Cerebellar cortex (tissue), 1 donor: Measurements from ENCODE around the gene ZNF438.

Experiments used
- DNase-seq: peaks from one replicate; pipeline ENCODE4 v3.0.0-alpha.2; 2015; ENCODE audit warnings: low spot score

The ZNF438 gene

DNA sequence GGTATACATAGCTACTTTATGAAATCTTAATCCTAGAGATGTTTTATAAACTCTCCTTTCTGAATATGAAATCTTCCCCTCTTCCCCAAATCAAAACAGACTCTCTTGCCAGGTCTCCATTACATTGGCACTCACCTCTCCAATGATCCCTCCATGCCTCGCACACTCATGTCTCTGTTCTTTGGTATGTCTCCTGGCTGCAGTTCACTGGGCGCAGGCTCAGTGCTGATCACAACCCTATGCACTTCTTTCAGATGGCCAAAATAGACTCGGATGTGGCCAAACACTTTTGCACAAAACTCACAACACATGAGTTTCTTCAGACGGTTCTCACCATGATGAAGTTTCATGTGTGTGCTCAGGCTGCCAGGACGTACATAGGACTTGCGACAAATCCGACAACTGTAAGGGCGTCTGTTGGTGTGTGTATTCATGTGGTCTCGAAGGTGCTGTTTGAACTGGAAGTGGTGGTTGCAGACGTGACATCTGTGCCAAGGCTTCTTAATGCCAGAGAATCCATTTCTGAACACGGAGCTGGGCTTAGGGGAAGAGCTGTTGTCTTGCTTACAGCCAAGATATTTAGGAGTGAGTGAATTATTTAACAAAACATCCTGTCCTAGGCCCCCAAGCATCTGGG, 183.2 kb downstream of the ZNF438 start:
- no peak for DNase-seq

DNA sequence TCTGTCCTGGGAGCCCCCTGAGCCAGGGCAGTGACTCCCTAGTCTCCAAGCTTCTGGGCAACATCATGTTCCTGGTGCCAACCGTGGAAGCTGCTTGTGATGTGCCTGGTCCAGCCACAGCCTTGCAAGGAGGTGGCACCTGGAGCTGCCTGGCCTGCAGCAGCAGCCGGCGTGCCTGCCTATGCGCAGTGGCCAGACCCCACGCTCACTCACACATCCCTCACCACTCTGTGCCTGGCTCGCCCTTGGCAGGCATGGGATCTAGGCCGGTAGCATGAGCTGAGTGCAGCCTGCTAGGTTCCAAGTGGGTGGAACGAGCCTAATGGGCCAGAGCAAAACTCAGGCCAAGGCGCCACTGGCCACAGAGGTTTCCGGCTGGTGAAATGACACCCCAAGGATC, 184.0 kb downstream of the ZNF438 start:
- no peak for DNase-seq

DNA sequence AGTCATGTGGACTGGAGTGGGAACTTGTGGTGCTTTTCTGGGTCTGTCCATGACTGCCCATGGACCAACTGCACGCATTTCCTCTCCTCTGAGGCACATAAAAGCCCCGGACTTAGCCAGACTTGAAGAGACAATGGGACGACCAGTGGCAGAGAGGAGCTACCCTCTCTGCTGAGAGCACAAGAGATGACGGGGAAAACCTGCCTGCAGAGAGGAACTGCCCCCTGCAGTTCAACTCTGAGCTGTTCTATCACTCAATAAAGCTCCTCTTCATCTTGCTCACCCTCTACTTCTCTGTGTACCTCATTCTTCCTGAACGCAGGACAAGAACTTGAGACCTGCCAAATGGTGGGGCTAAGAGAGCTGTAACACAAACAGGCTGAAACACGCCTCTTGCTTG, 184.5 kb downstream of the ZNF438 start:
- no peak for DNase-seq

DNA sequence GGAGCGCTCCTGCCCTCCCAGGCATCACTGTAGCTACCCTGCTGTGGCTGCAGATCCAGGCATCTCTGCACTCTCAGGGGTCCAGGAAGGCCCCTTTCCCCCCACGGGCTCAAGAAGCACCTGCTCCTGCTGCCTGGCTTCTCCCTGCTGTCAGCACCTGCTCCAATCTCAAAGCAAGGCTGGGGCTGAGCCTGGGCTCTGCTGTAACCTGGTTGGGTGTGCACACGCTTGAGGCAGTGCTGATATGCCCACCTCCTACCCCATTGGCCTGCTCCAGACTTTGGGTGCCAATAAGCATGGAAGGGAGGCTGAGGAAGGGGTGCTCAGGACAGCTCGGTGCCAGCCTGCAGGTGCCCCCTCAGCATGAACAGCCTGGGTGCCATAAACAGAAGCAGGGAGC, 185.0 kb downstream of the ZNF438 start:
- no peak for DNase-seq

DNA sequence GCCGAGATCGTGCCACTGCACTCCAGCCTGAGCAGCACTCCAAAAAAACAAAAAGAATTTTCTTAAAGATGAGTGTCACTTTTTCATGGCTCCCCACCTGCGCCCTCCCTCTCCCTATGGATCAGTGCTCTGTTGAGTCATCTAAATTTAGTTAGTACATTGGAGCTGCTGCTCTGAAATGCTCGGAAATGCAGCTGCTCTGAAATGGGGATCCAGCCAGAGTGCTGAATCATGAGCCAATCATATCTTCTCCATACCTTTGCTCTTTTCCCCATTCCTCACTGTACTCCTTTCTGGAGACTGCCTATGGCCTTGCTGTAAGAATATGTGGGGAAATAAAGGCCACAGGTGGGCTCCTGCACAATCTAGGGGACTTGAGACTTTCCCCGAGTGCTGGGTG, 188.8 kb downstream of the ZNF438 start:
- DNase-seq: no peak

DNA sequence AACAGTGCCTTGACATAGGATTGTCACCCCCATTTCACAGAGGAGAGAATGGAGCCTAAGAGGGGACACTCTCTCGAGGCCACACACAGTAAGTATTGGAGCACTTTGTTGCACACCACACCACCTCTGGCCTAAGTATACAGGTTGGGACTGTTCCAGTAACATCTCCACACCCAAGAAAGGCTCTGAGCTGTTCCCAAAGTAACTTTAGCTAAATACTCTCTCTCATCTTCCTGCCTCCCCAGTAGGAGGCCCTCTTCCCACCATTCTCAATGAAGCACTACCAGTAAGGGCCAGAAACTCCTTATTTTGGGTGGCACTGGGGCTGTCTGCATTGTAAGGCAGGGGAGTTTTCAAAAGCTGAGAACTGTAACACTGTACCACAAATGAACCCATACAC, 189.5 kb downstream of the ZNF438 start:
- no peak for DNase-seq

DNA sequence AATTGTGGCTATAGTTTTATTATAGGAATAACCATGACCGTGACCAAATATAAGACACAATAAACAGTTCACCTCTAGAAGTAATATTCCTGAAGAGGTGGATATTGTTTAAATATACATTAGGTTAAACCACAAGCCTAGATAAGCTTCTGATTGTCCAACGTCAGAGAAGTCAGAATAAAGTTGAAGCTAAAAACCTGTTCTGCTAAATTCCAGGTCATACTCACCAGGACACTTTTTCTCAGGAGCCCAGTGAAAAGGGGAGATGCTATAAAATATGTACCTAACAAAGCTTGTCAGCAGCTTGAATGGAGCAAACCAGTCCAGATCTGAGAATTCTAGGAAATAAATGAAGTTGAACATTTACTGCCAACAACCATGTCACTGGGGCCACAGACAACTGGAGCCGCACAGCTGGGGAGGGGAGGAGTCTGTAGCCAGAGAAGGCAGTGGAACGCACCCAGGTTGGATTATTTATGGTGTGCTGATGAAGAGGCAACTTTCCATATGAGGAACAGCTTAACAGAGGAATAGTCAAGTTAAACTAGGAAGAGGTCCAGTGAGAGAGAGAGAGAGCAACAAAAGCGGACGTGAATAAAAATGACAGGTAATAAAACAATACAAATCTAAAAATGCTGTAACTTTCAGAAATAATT, 191.1 kb downstream of the ZNF438 start:
- no peak for DNase-seq

DNA sequence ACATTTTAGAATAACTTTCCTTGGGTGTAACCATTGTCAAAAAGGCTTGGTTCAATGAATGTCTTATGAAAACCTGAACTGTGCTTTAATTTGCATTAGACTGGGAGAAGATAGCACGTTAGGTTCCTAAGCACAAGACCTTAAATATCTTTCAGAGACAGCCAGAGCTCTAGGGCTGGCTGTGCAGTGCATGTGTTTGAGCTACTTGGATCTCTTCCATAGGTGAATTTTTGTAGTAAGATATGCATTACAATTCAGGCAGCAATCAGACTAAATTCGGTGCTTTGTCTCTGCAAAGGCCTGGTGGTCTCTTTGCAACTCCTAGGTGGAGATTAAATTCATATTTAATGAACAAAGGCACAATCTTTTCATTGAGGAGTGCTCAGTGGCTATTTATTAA, 192.0 kb downstream of the ZNF438 start:
- DNase-seq: no peak

DNA sequence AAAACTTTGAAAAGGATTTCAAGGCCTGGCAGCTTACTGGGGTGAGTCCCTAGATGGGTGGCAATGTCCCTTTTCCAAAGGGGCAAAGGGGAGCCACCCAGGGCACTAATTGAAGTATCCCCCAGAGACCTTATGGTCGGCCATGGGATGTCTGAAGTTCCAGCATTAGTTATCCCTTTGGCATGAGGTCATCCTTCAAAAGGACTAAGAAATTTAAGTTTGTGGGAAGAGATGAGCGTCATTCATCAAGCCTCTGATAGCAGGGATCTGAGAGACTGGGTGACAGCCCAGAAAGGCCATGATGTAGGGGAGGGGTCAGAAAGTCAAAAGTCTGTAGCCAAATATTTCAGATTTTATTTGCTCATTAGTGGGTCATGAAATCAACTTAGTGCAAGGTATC, 195.3 kb downstream of the ZNF438 start:
- no peak for DNase-seq

DNA sequence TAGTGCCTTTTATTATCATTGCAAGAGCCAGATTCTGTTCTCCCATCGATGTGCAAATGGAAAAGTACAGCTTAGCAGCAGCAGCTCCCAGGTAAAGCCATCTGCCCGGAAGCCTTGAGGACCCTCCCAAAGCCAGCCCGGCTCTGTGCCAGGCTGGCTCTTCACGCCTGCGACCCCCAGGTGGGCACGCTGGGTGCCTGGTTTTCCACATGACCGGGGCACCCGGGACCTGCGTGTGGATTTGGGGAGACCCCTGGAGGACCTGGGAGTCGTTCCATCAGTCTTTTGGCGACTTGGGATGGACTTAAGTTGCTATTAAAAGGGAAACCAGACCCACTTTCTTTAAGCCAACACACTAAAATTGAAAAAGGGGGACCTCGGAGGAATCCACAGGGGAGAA, 196.5 kb downstream of the ZNF438 start:
- DNase-seq: no peak

DNA sequence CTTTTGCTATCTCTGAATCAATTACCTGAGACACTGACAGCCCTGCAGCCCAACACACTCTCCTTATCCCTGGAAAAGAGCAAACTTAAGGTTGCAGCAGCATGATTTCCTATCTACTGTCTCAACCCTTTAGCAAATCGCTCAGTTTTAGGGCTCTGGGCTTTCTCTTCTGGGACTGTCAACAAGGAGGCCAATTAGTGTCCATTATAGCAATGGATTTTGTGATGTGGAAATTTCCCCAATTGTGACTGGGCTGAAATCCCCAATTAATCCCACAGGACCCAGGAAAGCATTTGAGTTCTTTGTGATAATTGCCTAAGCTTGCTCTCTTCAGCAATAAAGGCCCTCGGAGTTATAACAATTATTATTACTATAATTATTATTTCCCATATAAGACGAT, 197.0 kb downstream of the ZNF438 start:
- DNase-seq: no peak

DNA sequence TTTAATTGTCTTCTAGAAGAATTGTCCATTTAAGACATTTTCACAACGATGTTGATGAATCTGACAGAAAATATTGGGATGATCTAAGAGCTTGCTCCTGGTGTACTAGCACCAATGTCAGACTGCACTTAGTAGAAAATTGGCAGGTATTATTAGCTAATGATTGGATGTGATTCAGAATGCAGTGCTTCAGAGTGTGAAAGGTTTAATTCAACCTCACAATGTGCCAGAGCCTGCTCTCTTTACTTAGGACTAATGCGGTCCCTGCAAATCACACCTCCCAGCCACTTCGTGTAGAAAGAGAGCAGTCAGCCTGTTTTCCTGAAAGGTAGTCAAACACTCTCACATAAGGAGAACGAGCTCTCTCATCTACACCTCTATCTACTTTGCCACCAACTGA, 197.5 kb downstream of the ZNF438 start:
- no peak for DNase-seq

DNA sequence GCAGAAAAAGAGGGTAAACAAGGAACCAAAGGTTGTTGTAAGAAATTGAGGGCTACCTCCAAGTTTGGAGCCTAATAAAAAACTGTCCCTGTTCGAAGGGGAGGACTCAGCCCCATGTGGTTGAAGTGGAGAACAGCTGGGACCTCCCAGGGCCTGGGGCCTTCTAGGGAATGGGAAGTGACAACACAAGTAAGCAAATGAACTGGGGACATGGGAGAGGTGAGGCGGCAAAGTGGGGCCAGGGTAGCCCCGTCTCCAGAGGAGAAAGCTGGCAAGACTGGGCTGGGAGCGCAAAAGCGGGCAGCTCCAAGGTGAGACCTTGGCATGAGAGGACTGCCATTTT, 198.1 kb downstream of the ZNF438 start:
- DNase-seq: no peak

DNA sequence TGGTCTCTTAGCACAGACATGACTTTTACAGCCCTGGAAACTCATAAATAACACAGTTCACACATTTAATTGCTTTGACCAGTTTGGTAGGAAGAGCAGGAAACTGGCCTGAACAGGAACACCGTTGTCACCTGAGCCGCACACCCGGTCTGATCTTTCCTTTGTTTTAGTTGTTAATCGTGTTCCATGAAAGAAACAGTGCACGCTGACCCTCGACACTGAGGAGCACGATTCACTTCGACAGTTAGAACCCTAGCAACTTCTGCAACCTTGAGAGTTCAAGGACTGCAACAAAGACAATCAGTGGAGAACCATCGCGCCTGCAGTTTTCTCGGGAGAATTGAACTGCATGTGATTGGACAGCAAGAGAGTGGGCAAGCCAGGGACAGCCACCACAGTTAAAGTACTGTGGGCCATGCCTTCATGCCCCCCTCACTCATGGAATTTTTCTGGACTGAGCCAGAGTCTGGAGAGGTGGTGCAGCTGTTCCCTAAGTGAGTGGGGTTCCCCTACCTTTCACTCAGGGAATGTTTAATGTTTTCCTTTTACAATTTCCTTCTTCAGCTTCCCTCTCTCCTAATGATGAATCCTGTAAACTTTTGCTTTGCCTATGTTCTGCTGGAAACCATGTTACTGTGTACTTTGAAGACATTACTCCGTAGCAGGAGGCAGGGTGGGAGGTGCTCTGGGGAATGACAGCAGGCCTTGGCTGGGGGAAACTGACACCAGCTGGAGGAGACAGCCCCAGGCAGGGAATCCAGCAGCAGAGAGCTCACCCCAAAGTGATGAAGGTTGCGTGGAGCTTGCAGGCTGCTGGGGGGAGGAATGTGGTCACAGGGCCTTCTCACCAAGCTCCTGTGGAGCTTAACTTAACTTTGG, 198.7 kb downstream of the ZNF438 start:
- no peak for DNase-seq

DNA sequence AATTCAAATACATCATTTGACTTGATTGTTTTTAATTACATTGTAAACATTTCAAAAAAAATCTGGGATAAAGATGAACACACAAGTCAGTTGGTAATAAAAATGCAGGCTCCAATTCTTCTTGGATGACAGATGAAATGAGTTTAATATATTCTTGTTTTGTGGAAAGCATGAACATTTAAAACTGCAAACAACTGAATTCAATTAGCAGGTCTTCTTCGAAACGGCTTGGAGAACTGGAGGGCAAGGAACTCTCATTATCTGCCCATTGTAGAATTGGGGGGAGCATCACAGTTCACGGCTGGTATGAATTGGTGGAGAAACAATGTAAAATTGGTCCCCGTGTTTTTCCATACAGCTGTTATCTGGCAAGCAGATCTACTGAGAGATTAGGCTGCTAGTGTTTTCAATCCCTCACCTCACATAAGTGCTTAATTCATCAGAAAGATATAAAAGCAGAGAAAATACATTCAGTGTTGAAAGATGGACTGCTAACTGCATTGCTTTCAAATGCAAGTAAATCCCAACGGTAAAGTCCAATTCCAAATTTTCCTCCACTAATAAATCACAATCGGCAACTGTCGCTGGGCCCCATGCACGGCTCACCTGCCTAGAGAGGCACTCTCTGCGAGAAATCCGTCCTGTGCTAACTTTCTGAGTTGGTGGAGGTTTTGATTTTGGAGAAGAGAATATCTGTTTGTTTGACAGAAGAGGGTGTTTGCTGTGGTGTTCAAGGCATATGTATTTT, 199.5 kb downstream of the ZNF438 start:
- no peak for DNase-seq

DNA sequence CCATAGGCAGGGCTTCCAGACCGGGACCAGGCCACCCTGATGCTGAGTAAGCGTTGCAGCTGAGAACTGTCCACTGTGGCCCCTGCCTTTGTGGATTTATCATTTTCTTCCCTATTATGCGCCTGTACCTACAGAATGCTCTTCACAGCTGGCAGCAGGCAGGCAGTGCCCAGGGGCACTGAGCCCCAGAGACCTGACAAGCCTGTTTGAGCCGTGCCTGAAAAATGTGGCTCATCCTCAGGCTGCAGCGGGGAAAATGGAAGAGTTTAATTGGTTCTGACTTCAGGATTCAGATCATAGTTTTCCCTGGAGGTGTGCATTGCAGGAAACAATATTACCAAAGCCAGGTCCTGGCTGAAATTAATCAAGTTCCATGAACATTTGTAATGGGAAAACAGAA, 200.2 kb downstream of the ZNF438 start:
- no peak for DNase-seq

DNA sequence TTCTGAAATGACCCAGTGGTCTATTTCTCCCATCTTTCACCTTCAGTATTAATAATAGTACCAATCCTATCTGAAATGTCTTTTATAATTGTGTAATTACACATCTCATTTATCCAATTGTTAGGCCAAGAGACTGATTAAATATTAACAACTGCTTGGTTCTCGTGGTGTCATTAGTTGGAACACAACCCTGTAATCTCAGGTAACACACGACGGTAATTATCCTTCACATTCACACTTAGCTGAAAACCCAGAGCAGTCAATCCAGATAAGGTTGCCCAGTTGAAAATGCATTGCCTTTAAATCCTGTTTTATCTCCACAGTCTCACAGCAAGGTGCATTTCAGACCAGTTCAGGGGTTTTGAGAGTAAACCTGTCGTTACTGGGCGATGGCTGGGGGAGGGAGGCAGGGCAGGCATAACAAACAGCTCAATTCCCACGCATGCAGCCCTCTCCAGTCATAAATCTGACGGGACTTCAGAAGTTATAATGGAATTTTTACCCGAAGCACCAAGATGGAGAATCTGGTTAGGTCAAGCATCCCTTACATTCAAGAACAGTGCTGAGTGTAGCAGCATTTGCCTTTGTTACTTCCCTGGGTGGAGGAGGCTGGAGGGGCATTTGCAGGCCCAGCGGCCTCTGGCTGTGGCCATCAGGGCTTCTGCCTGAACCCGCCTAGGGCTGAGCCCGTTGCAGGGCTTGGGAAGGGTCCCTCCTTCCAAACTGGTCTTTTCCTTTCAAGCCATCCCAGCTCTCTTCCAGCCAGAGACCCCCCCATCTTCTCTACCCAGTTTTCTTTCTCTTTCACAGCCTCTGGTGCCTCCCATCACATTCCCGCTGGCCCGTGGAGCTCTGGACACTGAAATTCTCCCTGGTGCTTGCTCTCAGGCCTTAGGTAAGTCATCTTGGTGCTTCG, 201.1 kb downstream of the ZNF438 start:
- DNase-seq: no peak

DNA sequence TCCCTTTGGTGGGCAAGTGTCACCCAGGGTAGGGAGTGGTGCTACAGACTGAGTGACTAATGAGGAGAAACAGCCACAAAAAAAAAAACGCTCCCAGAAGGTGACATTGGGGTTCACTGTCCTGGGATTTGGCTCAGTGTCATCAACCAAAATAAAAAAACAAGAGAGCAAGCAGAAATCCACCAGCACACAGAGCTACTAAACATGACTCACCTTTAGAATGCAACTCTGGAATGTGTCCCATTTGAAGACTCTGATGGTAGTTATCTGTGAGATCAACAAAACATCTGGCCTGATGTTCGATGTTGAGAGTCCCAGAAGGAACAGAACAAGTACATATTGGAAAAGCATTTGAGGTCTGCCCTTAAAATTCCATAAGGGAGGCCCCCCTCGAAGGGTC, 201.8 kb downstream of the ZNF438 start:
- no peak for DNase-seq

DNA sequence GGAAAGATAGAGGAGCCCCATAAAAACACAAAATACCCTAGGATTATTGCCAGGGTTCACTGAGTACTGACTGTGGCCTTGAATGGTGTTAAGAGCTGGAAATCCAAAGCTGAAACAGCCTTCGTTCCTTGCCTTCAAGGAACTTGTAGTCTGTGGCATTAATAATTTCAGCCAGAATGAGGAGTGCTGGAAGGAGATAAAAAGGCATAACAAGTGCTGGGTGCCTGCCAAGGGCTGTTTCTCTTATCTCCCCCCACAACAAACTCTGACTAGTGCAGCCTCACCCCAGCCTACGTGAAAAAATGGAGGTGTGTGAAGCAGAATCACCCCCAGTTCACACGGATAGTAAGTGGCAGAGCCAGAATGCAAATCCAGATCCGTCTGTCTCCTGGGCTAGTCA, 203.0 kb downstream of the ZNF438 start:
- DNase-seq: no peak

DNA sequence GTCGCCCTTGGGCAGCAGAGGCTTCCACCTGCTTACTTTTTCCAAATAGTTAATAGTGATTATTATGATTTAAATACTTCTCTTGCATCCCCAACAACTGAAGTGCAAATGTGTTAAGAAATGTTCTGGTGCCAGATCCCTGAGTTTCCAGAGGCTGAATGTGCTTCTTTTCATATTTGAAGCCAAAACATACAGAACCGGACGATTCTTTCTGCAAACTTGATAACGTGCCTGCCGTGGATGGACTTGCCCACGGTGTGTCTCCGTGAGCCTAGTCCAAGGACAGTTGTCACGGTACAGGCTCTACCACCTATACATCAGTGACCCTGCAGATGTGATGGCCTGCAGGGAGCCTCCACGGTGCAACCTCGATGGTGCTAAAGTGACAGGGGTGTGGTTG, 203.5 kb downstream of the ZNF438 start:
- no peak for DNase-seq

DNA sequence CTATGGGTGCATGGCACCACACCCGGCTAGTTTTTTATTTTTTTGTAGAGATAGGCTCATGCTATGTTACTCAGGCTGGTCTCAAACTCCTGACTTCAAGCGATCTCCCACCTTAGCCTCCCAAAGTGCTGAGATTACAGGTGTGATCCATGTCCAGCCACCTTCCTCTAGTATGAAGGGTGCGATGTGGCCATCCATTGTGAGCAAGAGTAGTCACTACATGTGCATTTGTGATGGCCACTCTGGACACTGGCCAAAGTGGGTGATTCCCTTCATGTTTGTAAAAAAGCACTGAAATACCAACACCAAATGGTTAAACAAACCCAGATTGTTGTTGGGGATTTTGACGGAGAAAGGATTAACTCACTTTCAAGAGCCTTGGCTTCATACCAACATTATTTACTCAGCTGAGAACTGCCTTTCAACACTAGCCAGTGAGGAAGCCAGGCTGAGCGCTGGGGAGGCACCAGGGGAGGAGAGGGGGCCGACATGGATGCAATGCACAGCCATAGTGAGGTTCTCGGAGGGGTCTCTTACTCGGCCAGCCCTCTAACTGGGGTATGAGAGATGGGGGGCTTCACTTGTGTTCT, 204.0 kb downstream of the ZNF438 start:
- no peak for DNase-seq
